ENCODE measurements around the gene DISP2.

DISP2 gene

GRCh38 chr15:40357723-40358470, at the start of gene DISP2:
Gene DISP2, plus strand, starts transcription at chr15:40358219. Its CDS starts 103 bp downstream, at chr15:40358322.
- intact Hi-C loops (cut with DNase I; ENCODE audit: low total_unique reads) = no loop called here

GRCh38 chr15:40309344-40309862, 48.6 kb upstream of the DISP2 start:
- no peak for TF ChIP-seq CTCF (IDR thresholded peaks at IDR 0.05)
- no peak for DNase-seq

More at GRCh38 chr15:40357723-40358470, at the start of gene DISP2:
- Histone ChIP-seq H3K27ac (no peak within 1 kb of the TSS), H3K4me1 (peaks cover 0 to 27% (median 17%) of the 10 kb centered on the region in 4 donors), H3K27me3 (peaks cover 0 to 4% of the 10 kb centered on the region in 2 donors), H3K9me3 (no peaks in the 10 kb centered on the region), H3K4me3 (peak within 1 kb of the TSS; percentile 41 to 53), H3K36me3 (no peaks in the 10 kb centered on the region)
- peak; percentile 79 to 91 for DNase-seq
- TF ChIP-seq CTCF (IDR thresholded peaks at IDR 0.05) = peak in 1 of 2 experiments; percentile 21

GRCh38 chr15:40310001-40310959, 47.7 kb upstream of the DISP2 start:
- Histone ChIP-seq H3K4me1 (peaks cover 0 to 11% (median 0%) of the 10 kb centered on the region in 4 donors), H3K9me3 (no peaks in the 10 kb centered on the region), H3K27ac (no peak overlapping the region), H3K27me3 (peaks cover 0 to 46% of the 10 kb centered on the region in 2 donors), H3K4me3 (no peak overlapping the region), H3K36me3 (no peaks in the 10 kb centered on the region)
- no peak for DNase-seq
- intact Hi-C loops (cut with DNase I; ENCODE audit: low total_unique reads) = no loop called here
- peak; percentile 31 to 32 for TF ChIP-seq CTCF (IDR thresholded peaks at IDR 0.05)

More at GRCh38 chr15:40309344-40309862, 48.6 kb upstream of the DISP2 start:
- no peaks in the 10 kb centered on the region for H3K36me3 ChIP-seq
- intact Hi-C loops (cut with DNase I; ENCODE audit: low total_unique reads) = no loop called here
- no peak overlapping the region for H3K4me3 ChIP-seq
- peaks cover 0 to 11% (median 0%) of the 10 kb centered on the region in 4 donors for H3K4me1 ChIP-seq
- no peak overlapping the region for H3K27ac ChIP-seq
- peaks cover 0 to 43% of the 10 kb centered on the region in 2 donors for H3K27me3 ChIP-seq
- no peaks in the 10 kb centered on the region for H3K9me3 ChIP-seq

GRCh38 chr15:40310993-40311392, 47.0 kb upstream of the DISP2 start:
- Histone ChIP-seq H3K4me1 (peaks cover 0 to 11% (median 0%) of the 10 kb centered on the region in 4 donors), H3K4me3 (no peak overlapping the region), H3K36me3 (no peaks in the 10 kb centered on the region), H3K27ac (no peak overlapping the region), H3K9me3 (no peaks in the 10 kb centered on the region), H3K27me3 (peaks cover 0 to 47% of the 10 kb centered on the region in 2 donors)
- intact Hi-C loops (cut with DNase I; ENCODE audit: low total_unique reads) = no loop called here
- DNase-seq = no peak
- no peak for TF ChIP-seq CTCF (IDR thresholded peaks at IDR 0.05)

GRCh38 chr15:40312370-40313158, 45.5 kb upstream of the DISP2 start:
- no peak for DNase-seq
- Histone ChIP-seq H3K4me1 (peaks cover 0 to 11% (median 0%) of the 10 kb centered on the region in 4 donors), H3K36me3 (no peaks in the 10 kb centered on the region), H3K9me3 (no peaks in the 10 kb centered on the region), H3K27ac (no peak overlapping the region), H3K4me3 (no peak overlapping the region), H3K27me3 (peaks cover 0 to 47% of the 10 kb centered on the region in 2 donors)
- intact Hi-C loops (cut with DNase I; ENCODE audit: low total_unique reads) = no loop called here
- no peak for TF ChIP-seq CTCF (IDR thresholded peaks at IDR 0.05)
